ENCODE results near the gene SOWAHC. TPM values are rescaled to one million over a fixed set of nuclear protein-coding genes. Genes with fewer than 3 reads are reported as not detected.

Gene SOWAHC
- polyA plus RNA-seq, 1 donor from 2014 or later = 5.8 TPM

DNA sequence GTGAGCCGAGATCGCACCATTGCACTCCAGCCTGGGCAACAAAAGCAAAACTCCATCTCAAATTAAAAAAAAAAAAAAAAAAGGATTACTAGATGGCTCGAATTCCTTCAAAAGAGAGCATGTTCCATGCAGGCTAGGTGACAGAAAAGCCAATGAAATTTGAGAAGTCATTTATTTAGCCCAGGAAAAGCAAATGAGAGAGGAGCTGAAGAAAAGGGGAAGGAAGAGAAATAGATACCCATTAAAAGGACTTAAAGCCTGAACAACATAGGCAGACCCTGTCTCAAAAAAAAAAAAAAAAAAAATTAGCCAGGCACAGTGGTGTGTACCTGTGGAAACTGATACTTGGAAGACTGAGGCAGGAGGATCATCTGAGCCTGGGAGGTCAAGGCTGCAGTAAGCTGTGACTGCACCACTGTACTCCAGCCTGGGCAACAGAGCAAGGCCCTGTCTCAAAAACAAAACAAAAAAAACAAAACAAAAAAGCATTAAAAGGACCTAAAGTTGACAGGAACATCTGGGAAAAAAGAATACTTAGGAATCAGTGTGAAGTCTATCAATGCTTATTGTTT lies 11.5 kb upstream of the SOWAHC start:
- H3K27me3 ChIP-seq (ENCODE audit: insufficient read depth, low read depth, low read length) = no peaks in the 10 kb centered on the region
- no peak overlapping the region for H3K4me2 ChIP-seq (ENCODE audit: low read length)
- H2AFZ ChIP-seq (ENCODE audit: low read depth, low read length) = no peak overlapping the region
- H3F3A ChIP-seq (ENCODE audit: insufficient read depth, low read length, poor library complexity, severe bottlenecking) = no peaks in the 10 kb centered on the region
- TF ChIP-seq EP300 (conservative IDR thresholded peaks at IDR 0.05; ENCODE audit: poor library complexity, severe bottlenecking) (no peak), RAD21 (conservative IDR thresholded peaks at IDR 0.05) (no peak), MXI1 (conservative IDR thresholded peaks at IDR 0.05; ENCODE audit: poor library complexity, severe bottlenecking) (no peak), TAF1 (IDR thresholded peaks at IDR 0.05; ENCODE audit: low read depth) (no peak), EZH2 (IDR thresholded peaks at IDR 0.05; ENCODE audit: borderline replicate concordance, insufficient read depth, low read length, poor library complexity, severe bottlenecking) (no peak), POLR2AphosphoS5 (IDR thresholded peaks at IDR 0.05) (no peak), SMC3 (conservative IDR thresholded peaks at IDR 0.05; ENCODE audit: poor library complexity) (no peak)
- TF ChIP-seq, protein P1, sequence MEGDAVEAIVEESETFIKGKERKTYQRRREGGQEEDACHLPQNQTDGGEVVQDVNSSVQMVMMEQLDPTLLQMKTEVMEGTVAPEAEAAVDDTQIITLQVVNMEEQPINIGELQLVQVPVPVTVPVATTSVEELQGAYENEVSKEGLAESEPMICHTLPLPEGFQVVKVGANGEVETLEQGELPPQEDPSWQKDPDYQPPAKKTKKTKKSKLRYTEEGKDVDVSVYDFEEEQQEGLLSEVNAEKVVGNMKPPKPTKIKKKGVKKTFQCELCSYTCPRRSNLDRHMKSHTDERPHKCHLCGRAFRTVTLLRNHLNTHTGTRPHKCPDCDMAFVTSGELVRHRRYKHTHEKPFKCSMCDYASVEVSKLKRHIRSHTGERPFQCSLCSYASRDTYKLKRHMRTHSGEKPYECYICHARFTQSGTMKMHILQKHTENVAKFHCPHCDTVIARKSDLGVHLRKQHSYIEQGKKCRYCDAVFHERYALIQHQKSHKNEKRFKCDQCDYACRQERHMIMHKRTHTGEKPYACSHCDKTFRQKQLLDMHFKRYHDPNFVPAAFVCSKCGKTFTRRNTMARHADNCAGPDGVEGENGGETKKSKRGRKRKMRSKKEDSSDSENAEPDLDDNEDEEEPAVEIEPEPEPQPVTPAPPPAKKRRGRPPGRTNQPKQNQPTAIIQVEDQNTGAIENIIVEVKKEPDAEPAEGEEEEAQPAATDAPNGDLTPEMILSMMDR (IDR thresholded peaks at IDR 0.05; ENCODE audit: poor library complexity, severe bottlenecking) = no peak
- TF ChIP-seq, protein P2, sequence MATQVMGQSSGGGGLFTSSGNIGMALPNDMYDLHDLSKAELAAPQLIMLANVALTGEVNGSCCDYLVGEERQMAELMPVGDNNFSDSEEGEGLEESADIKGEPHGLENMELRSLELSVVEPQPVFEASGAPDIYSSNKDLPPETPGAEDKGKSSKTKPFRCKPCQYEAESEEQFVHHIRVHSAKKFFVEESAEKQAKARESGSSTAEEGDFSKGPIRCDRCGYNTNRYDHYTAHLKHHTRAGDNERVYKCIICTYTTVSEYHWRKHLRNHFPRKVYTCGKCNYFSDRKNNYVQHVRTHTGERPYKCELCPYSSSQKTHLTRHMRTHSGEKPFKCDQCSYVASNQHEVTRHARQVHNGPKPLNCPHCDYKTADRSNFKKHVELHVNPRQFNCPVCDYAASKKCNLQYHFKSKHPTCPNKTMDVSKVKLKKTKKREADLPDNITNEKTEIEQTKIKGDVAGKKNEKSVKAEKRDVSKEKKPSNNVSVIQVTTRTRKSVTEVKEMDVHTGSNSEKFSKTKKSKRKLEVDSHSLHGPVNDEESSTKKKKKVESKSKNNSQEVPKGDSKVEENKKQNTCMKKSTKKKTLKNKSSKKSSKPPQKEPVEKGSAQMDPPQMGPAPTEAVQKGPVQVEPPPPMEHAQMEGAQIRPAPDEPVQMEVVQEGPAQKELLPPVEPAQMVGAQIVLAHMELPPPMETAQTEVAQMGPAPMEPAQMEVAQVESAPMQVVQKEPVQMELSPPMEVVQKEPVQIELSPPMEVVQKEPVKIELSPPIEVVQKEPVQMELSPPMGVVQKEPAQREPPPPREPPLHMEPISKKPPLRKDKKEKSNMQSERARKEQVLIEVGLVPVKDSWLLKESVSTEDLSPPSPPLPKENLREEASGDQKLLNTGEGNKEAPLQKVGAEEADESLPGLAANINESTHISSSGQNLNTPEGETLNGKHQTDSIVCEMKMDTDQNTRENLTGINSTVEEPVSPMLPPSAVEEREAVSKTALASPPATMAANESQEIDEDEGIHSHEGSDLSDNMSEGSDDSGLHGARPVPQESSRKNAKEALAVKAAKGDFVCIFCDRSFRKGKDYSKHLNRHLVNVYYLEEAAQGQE (IDR thresholded peaks at IDR 0.05; ENCODE audit: borderline replicate concordance) = no peak
- H3K79me2 ChIP-seq (replicated peaks; ENCODE audit: insufficient read depth, low read length) = peaks cover 43% of the 10 kb centered on the region
- no peaks in the 10 kb centered on the region for H3K9me2 ChIP-seq (ENCODE audit: insufficient read depth, low read length)
- H3K4me3 ChIP-seq (ENCODE audit: low read length) = no peak overlapping the region
- H3K9me3 ChIP-seq (ENCODE audit: low read length) = no peaks in the 10 kb centered on the region
- no peaks in the 10 kb centered on the region for H4K20me1 ChIP-seq (ENCODE audit: insufficient read depth)
- no peak overlapping the region for H3K27ac ChIP-seq (ENCODE audit: low read length)
- H3K36me3 ChIP-seq (ENCODE audit: insufficient read depth, low read length) = no peaks in the 10 kb centered on the region
- H3K9ac ChIP-seq (ENCODE audit: low read length) = no peak overlapping the region

- H2AFZ ChIP-seq (ENCODE audit: low read depth, low read length) = no peak overlapping the region
- peaks cover 56% of the 10 kb centered on the region for H3K79me2 ChIP-seq (replicated peaks; ENCODE audit: insufficient read depth, low read length)
- no peak overlapping the region for H3K4me2 ChIP-seq (ENCODE audit: low read length)
- no peaks in the 10 kb centered on the region for H3F3A ChIP-seq (ENCODE audit: insufficient read depth, low read length, poor library complexity, severe bottlenecking)
- H4K20me1 ChIP-seq (ENCODE audit: insufficient read depth) = no peaks in the 10 kb centered on the region
- H3K9me2 ChIP-seq (ENCODE audit: insufficient read depth, low read length) = no peaks in the 10 kb centered on the region
- H3K4me3 ChIP-seq (ENCODE audit: low read length) = no peak overlapping the region
- no peak for TF ChIP-seq SMC3 (conservative IDR thresholded peaks at IDR 0.05; ENCODE audit: poor library complexity)
- no peak for TF ChIP-seq POLR2AphosphoS5 (IDR thresholded peaks at IDR 0.05)
- no peak for TF ChIP-seq RAD21 (conservative IDR thresholded peaks at IDR 0.05)
- TF ChIP-seq, protein P2 (IDR thresholded peaks at IDR 0.05; ENCODE audit: borderline replicate concordance) = no peak
- no peak for TF ChIP-seq TAF1 (IDR thresholded peaks at IDR 0.05; ENCODE audit: low read depth)
- TF ChIP-seq EP300 (conservative IDR thresholded peaks at IDR 0.05; ENCODE audit: poor library complexity, severe bottlenecking) = no peak
- no peak for TF ChIP-seq EZH2 (IDR thresholded peaks at IDR 0.05; ENCODE audit: borderline replicate concordance, insufficient read depth, low read length, poor library complexity, severe bottlenecking)
- no peak for TF ChIP-seq MXI1 (conservative IDR thresholded peaks at IDR 0.05; ENCODE audit: poor library complexity, severe bottlenecking)
- TF ChIP-seq, protein P1 (IDR thresholded peaks at IDR 0.05; ENCODE audit: poor library complexity, severe bottlenecking) = no peak
- no peak overlapping the region for H3K9ac ChIP-seq (ENCODE audit: low read length)
- no peaks in the 10 kb centered on the region for H3K9me3 ChIP-seq (ENCODE audit: low read length)
- H3K36me3 ChIP-seq (ENCODE audit: insufficient read depth, low read length) = no peaks in the 10 kb centered on the region
- H3K27ac ChIP-seq (ENCODE audit: low read length) = no peak overlapping the region
- no peaks in the 10 kb centered on the region for H3K27me3 ChIP-seq (ENCODE audit: insufficient read depth, low read depth, low read length)
Measured at GRCh38 chr2:109604597-109604996, 9.6 kb upstream of the SOWAHC start.
